Measurements from ENCODE around the gene COL25A1.

Gene COL25A1

GRCh38 chr4:109216085-109216696 lies 86.3 kb downstream of the COL25A1 start:
- in situ Hi-C loops (cut with MboI; ENCODE audit: low sequenced_read_pairs), result no loop called here

GRCh38 chr4:109215506-109215905 lies 87.0 kb downstream of the COL25A1 start:
- in situ Hi-C loops (cut with MboI; ENCODE audit: low sequenced_read_pairs), result no loop called here

GRCh38 chr4:109214622-109215301 lies 87.7 kb downstream of the COL25A1 start:
- in situ Hi-C loops (cut with MboI; ENCODE audit: low sequenced_read_pairs), result no loop called here

- in situ Hi-C loops (cut with MboI; ENCODE audit: low sequenced_read_pairs), result no loop called here
These were observed 89.4 kb downstream of the COL25A1 start for GRCh38 chr4:109213056-109213455.

GRCh38 chr4:109211671-109212070 lies 90.8 kb downstream of the COL25A1 start:
- in situ Hi-C loops (cut with MboI; ENCODE audit: low sequenced_read_pairs), result no loop called here

GRCh38 chr4:109209647-109210046 lies 92.8 kb downstream of the COL25A1 start:
- in situ Hi-C loops (cut with MboI; ENCODE audit: low sequenced_read_pairs), result no loop called here

GRCh38 chr4:109207898-109208297 lies 94.6 kb downstream of the COL25A1 start:
- in situ Hi-C loops (cut with MboI; ENCODE audit: low sequenced_read_pairs), result no loop called here

- in situ Hi-C loops (cut with MboI; ENCODE audit: low sequenced_read_pairs), result no loop called here
These were observed 95.4 kb downstream of the COL25A1 start for GRCh38 chr4:109207061-109207460.

- in situ Hi-C loops (cut with MboI; ENCODE audit: low sequenced_read_pairs), result no loop called here
These were observed 95.8 kb downstream of the COL25A1 start for GRCh38 chr4:109206620-109207019.

- in situ Hi-C loops (cut with MboI; ENCODE audit: low sequenced_read_pairs), result no loop called here
These were observed 97.3 kb downstream of the COL25A1 start for GRCh38 chr4:109205186-109205585.

GRCh38 chr4:109199585-109199984 lies 102.9 kb downstream of the COL25A1 start:
- in situ Hi-C loops (cut with MboI; ENCODE audit: low sequenced_read_pairs), result no loop called here

- in situ Hi-C loops (cut with MboI; ENCODE audit: low sequenced_read_pairs), result no loop called here
These were observed 106.8 kb downstream of the COL25A1 start for GRCh38 chr4:109195646-109196045.

- in situ Hi-C loops (cut with MboI; ENCODE audit: low sequenced_read_pairs), result no loop called here
These were observed 111.2 kb downstream of the COL25A1 start for GRCh38 chr4:109191216-109191615.

GRCh38 chr4:109186458-109186945 lies 116.0 kb downstream of the COL25A1 start:
- in situ Hi-C loops (cut with MboI; ENCODE audit: low sequenced_read_pairs), result no loop called here

- in situ Hi-C loops (cut with MboI; ENCODE audit: low sequenced_read_pairs), result no loop called here
These were observed 116.5 kb downstream of the COL25A1 start for GRCh38 chr4:109185951-109186350.

- in situ Hi-C loops (cut with MboI; ENCODE audit: low sequenced_read_pairs), result no loop called here
These were observed 116.9 kb downstream of the COL25A1 start for GRCh38 chr4:109185548-109185947.

- in situ Hi-C loops (cut with MboI; ENCODE audit: low sequenced_read_pairs), result no loop called here
These were observed 117.9 kb downstream of the COL25A1 start for GRCh38 chr4:109184491-109184961.

GRCh38 chr4:109183931-109184490 lies 118.4 kb downstream of the COL25A1 start:
- in situ Hi-C loops (cut with MboI; ENCODE audit: low sequenced_read_pairs), result no loop called here

GRCh38 chr4:109182696-109183095 lies 119.8 kb downstream of the COL25A1 start:
- in situ Hi-C loops (cut with MboI; ENCODE audit: low sequenced_read_pairs), result no loop called here

- in situ Hi-C loops (cut with MboI; ENCODE audit: low sequenced_read_pairs), result no loop called here
These were observed 123.4 kb downstream of the COL25A1 start for GRCh38 chr4:109179061-109179460.

- in situ Hi-C loops (cut with MboI; ENCODE audit: low sequenced_read_pairs), result no loop called here
These were observed 125.2 kb downstream of the COL25A1 start for GRCh38 chr4:109177096-109177810.

All from HL-60/S4 (cell line).